CD14-positive monocyte (primary cell): ENCODE measurements around the gene RNF149. TPM values are rescaled to one million over a fixed set of nuclear protein-coding genes. Genes with fewer than 3 reads are reported as not detected.

Experiments
- DNase-seq, 3 donors: peaks; one replicate each; pipeline ENCODE4 v3.0.0-alpha.2; 2011 to 2022
- H2AFZ ChIP-seq: 2 replicates; pipeline ENCODE4 v1.6.0; 2012; ENCODE audit warnings: mild to moderate bottlenecking, low read depth, low read length, inconsistent platforms; ENCODE audit not compliant: insufficient read depth, poor library complexity, severe bottlenecking
- H3K27ac ChIP-seq, 2 donors: 1 replicate in 1 of 2; 2 replicates in 1 of 2; pipeline ENCODE4 v1.5.1; 2012 to 2013; ENCODE audit warnings: low read length in 2 of 2, control low read depth in 1 of 2, inconsistent platforms in 1 of 2, low read depth in 1 of 2, mild to moderate bottlenecking in 1 of 2
- H3K27me3 ChIP-seq, 2 donors: one replicate each; pipeline versions ENCODE4 v1.6.0 to v1.6.1; 2011 to 2013; ENCODE audit warnings: low read length in 2 of 2; ENCODE audit not compliant: control insufficient read depth in 2 of 2, insufficient read depth in 2 of 2
- H3K36me3 ChIP-seq, 2 donors: replicated peaks in 1 of 2; 1 replicate in 1 of 2; 2 replicates in 1 of 2; pipeline versions ENCODE4 v1.5.1 to v1.6.1; 2012 to 2013; ENCODE audit warnings: low read length in 2 of 2, control low read depth in 1 of 2, inconsistent platforms in 1 of 2, mild to moderate bottlenecking in 1 of 2; ENCODE audit not compliant: insufficient read depth in 2 of 2, control insufficient read depth in 1 of 2
- H3K4me1 ChIP-seq, 2 donors: 1 replicate in 1 of 2; 2 replicates in 1 of 2; pipeline versions ENCODE4 v1.5.1 to v1.6.1; 2012 to 2013; ENCODE audit warnings: low read length in 2 of 2, control low read depth in 1 of 2, inconsistent platforms in 1 of 2, mild to moderate bottlenecking in 1 of 2, moderate library complexity in 1 of 2; ENCODE audit not compliant: insufficient read depth in 2 of 2, control insufficient read depth in 1 of 2
- H3K4me2 ChIP-seq: replicated peaks from 2 replicates; pipeline ENCODE3; 2012; ENCODE audit warnings: low read length, moderate library complexity, mild to moderate bottlenecking; ENCODE audit not compliant: poor library complexity, severe bottlenecking; ENCODE audit errors: extremely low read depth
- H3K4me3 ChIP-seq, 3 experiments: fragments of 200-600 bp in 1 of 3; sonication (generic) in 1 of 3; replicated peaks in 1 of 3; 1 replicate in 2 of 3; 2 replicates in 1 of 3; pipeline ENCODE4 v1.5.1; 2011 to 2013; ENCODE audit warnings: low read length in 3 of 3, mild to moderate bottlenecking in 3 of 3, control low read depth in 2 of 3, low read depth in 2 of 3, inconsistent platforms in 1 of 3, moderate library complexity in 1 of 3
- H3K79me2 ChIP-seq: 2 replicates; pipeline ENCODE4 v1.6.0; 2012; ENCODE audit warnings: mild to moderate bottlenecking, control low read depth, inconsistent platforms, low read length, moderate library complexity; ENCODE audit not compliant: insufficient read depth
- H3K9ac ChIP-seq: 2 replicates; pipeline ENCODE4 v1.6.0; 2017; ENCODE audit warnings: low read length, mild to moderate bottlenecking; ENCODE audit not compliant: insufficient read depth, poor library complexity, severe bottlenecking
- H3K9me3 ChIP-seq, 2 donors: replicated peaks in 1 of 2; 1 replicate in 1 of 2; 2 replicates in 1 of 2; pipeline versions ENCODE4 v1.5.1 to v1.6.1; 2012 to 2013; ENCODE audit warnings: low read length in 2 of 2, control low read depth in 1 of 2; ENCODE audit not compliant: control insufficient read depth in 1 of 2, insufficient read depth in 1 of 2
- H4K20me1 ChIP-seq: 2 replicates; pipeline ENCODE4 v1.6.0; 2012; ENCODE audit warnings: mild to moderate bottlenecking, low read length, control low read depth, moderate library complexity; ENCODE audit not compliant: insufficient read depth
- H3K27ac Mint-ChIP-seq, 7 donors: one replicate each; pipeline ENCODE4 v1.8.0; 2020; ENCODE audit warnings: mild to moderate bottlenecking in 7 of 7, mixed read lengths in 7 of 7, moderate library complexity in 6 of 7, inconsistent platforms in 2 of 7
- H3K27me3 Mint-ChIP-seq, 3 donors: one replicate each; pipeline ENCODE4 v1.8.0; 2021 to 2022; ENCODE audit warnings: low read depth in 3 of 3, mild to moderate bottlenecking in 3 of 3, mixed read lengths in 3 of 3, moderate library complexity in 3 of 3, inconsistent platforms in 1 of 3
- H3K36me3 Mint-ChIP-seq, 2 donors: one replicate each; pipeline ENCODE4 v1.8.0; 2020; ENCODE audit warnings: mixed read lengths in 2 of 2, inconsistent platforms in 1 of 2, mild to moderate bottlenecking in 1 of 2
- H3K4me1 Mint-ChIP-seq: one replicate; pipeline ENCODE4 v1.8.0; 2020; ENCODE audit warnings: mild to moderate bottlenecking, mixed read lengths
- H3K4me3 Mint-ChIP-seq, 2 donors: one replicate each; pipeline ENCODE4 v1.8.0; 2020; ENCODE audit warnings: mild to moderate bottlenecking in 2 of 2, mixed read lengths in 2 of 2, moderate library complexity in 1 of 2
- H3K9me3 Mint-ChIP-seq, 7 donors: one replicate each; pipeline ENCODE4 v1.8.0; 2020 to 2022; ENCODE audit warnings: mixed read lengths in 7 of 7, mild to moderate bottlenecking in 6 of 7, moderate library complexity in 6 of 7, inconsistent platforms in 2 of 7
- WGBS: methylation state at CpG from one replicate; pipeline ENCODE4 v1.1.5; 2013; ENCODE audit warnings: missing lambda C conversion rate; ENCODE audit not compliant: insufficient coverage; 5-methylcytosine and 5-hydroxymethylcytosine counted together
- intact Hi-C, 2 donors: fragments of 100-400 bp; cut with micrococcal nuclease; formaldehyde crosslinking; loops; one replicate each; pipeline versions ENCODE4 v1.15.0 to v1.15.1; 2023
- polyA plus RNA-seq, 3 donors: library from polyadenylated mRNA; depleted of rRNA in 1 of 3; unstranded in 2 of 3; stranded (reverse) in 1 of 3; fragments of 300-500 nt in 2 of 3; fragments of >200 nt in 1 of 3; fragmentation: Illumina TruSeq in 2 of 3; gene quantifications; 1 replicate in 2 of 3; 2 replicates in 1 of 3; pipeline ENCODE4 v1.2.3, GENCODE V29; 2012 to 2021
- small RNA-seq: library from RNA; depleted of rRNA; stranded (forward); fragments of <200 nt; gene quantifications from one replicate; pipeline ENCODE3, GENCODE V24; 2012; ENCODE audit warnings: low read depth; ENCODE audit not compliant: insufficient read length
- TF ChIP-seq, protein P1 (sequence below): fragments of 200-600 bp; IDR thresholded peaks from one replicate; pipeline ENCODE4 v1.8.0; 2022; ENCODE audit warnings: antibody characterized with exemption, mild to moderate bottlenecking

The RNF149 gene
- polyA plus RNA-seq, 3 donors: 112 to 148 (median 141) TPM

DNA sequence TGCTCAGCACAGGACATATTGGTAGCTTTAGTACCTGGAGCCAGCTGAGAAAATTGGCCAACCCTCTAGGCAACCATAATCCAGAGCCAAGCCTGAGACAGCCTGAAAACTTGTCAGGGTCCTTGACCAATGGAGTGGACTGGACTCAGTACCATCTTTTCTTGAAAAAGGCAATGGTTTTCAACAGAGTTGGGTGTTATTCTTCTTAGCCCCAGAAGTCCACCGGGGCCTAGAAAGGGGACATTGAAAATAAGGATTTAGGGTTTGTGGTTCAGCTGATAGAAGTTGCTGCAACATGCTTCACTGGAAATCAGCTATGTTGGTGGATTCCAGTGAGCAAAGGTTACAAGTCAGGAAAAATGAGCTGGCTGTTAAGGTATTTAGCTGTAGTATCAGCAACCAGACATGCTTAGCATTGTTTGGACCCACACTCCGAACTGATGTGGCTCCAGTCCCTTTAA is 77.9 kb downstream of the RNF149 start:
- Mint-ChIP-seq H3K9me3 (peaks cover 15 to 39% (median 28%) of the 10 kb centered on the region in 7 donors), H3K27me3 (peaks cover 0 to 2% (median 0%) of the 10 kb centered on the region in 3 donors)
- H3K4me2 ChIP-seq: no peak overlapping the region

More for the DNA sequence above, 77.9 kb downstream of the RNF149 start:
- peaks cover 4 to 19% of the 10 kb centered on the region in 2 donors for H3K9me3 ChIP-seq
- peaks cover 7 to 10% of the 10 kb centered on the region in 2 donors for H3K4me1 ChIP-seq
- H3K27ac ChIP-seq: no peak overlapping the region
- DNase-seq: no peak
- Mint-ChIP-seq H3K27ac (no peak overlapping the region), H3K36me3 (peaks cover 0 to 6% of the 10 kb centered on the region in 2 donors), H3K4me3 (no peak overlapping the region), H3K4me1 (peaks cover 25% of the 10 kb centered on the region)
- WGBS: no CpG with 5 or more reads among the region's 2 CpGs
- TF ChIP-seq, protein P1, sequence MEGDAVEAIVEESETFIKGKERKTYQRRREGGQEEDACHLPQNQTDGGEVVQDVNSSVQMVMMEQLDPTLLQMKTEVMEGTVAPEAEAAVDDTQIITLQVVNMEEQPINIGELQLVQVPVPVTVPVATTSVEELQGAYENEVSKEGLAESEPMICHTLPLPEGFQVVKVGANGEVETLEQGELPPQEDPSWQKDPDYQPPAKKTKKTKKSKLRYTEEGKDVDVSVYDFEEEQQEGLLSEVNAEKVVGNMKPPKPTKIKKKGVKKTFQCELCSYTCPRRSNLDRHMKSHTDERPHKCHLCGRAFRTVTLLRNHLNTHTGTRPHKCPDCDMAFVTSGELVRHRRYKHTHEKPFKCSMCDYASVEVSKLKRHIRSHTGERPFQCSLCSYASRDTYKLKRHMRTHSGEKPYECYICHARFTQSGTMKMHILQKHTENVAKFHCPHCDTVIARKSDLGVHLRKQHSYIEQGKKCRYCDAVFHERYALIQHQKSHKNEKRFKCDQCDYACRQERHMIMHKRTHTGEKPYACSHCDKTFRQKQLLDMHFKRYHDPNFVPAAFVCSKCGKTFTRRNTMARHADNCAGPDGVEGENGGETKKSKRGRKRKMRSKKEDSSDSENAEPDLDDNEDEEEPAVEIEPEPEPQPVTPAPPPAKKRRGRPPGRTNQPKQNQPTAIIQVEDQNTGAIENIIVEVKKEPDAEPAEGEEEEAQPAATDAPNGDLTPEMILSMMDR: no peak
- H3K27me3 ChIP-seq: no peaks in the 10 kb centered on the region
- no peak overlapping the region for H3K4me3 ChIP-seq
- no peaks in the 10 kb centered on the region for H4K20me1 ChIP-seq
- H3K36me3 ChIP-seq: no peaks in the 10 kb centered on the region
- no peak overlapping the region for H3K9ac ChIP-seq
- intact Hi-C loops: no loop called here
- H3K79me2 ChIP-seq: no peaks in the 10 kb centered on the region
- H2AFZ ChIP-seq: no peak overlapping the region

Small RNA genes within 50 kb of the gene (small RNA-seq; reads per million reads assigned to genes)
- gene MIR5696: not detected
- gene SNORD89: 481 reads per million, percentile 98 among the genes with 10 or more reads in this experiment

Other genes with a start within 250 kb of the RNF149 start
- gene TBC1D8, start 157.3 kb downstream of the RNF149 start, polyA plus RNA-seq: 10 to 100 TPM; 16.1 to 78.0 (median 22.4) TPM
- gene CNOT11, start 55.8 kb downstream of the RNF149 start, polyA plus RNA-seq: 10 to 100 TPM; 38.2 to 39.0 (median 38.4) TPM
- not detected for gene CREG2, start 78.8 kb upstream of the RNF149 start, polyA plus RNA-seq
- not detected for gene RFX8, start 166.4 kb upstream of the RNF149 start, polyA plus RNA-seq